ENCODE measurements around the gene BCLAF3.

BCLAF3 gene

DNA sequence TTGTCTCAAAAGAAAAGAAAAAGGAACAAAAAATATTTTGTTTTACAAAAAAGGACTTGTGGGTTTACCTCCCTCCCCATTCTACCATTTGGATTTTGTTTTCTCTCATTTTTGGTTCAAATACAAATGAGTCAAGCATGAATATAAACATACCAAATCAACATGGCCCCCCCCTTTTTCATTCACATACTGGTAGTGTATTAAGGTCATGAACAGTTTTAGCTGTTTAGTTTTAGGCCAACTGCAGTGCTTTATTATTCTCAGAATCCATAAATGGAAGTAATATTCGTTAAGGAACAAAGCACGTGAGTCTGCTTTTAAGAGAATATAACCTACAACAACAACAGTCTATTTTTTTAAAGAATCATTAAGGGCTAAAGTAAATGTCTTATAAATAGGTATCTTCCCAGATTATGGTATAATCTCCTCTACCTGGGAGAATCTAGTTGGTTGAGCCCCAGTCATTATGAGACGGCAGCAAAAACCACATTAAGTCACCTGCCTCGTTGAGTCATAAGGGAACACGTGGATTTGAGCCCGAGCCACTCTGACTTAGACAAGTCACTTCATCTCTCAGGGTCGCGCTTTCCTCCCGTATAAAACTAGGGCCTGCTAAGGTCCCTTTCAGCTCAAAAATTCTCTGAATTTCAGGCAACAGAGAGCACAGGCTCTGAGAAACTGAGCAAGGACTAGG lies 26.7 kb downstream of the BCLAF3 start:
- no peak for DNase-seq

DNA sequence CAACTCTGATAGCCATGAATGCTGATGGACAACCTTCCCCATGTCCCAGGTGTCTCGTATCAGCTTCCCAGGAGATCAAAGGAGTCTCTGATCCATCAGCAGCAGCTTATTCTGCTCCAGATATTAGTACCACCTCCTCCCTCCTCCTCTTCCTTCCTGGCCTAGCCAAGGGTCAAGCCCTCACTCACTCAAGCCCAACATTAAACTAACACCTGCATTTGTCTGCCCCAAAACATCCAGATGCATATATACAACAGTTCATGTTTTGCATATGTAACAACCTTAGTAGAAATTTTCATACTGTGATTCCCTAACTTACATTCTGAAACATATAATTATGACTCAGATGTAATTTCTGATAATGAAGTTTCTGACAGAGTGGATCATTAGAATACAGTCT lies 29.9 kb downstream of the BCLAF3 start:
- DNase-seq: no peak

DNA sequence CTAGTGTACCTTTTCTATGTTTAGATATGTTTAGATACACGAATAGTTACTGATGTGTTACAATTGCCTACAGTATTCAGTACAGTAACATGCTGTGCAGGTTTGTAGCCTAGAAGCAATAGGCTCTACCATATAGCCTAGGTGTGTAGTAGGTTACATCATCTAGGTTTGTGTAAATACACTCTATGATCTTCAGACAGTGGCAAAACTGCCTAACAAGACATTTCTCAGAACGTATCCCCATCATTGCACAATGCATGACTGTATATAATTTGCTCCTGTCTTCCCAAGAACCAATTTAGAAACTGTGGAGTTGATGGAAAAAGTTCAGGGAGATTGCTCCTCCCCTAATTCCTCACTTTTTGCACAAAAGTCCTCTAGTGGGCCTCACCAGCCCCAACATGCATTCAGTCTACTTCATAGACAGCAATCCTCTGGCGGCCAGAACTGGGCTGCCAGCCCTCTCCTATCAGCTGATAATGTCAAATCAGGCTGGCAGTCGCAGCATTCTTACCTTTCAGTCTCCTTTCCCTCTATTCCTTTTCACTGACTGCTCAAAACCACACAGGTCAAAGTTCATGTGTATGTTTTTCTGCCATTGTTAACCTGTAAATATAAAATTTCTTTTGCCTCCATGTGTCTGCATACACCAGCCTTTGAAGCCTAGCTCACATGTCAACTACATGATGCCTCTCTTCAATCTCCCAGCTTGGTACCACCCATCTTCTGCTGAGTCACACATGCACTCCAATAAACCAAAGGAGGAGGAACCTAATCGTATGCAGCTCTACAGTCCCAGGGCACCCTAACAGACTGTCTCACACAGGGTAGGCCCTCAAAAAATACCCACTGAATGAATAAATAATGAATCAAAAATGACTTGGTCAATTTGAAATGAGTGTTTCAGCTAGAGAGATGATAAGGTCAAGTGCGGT lies 32.0 kb downstream of the BCLAF3 start:
- no peak for DNase-seq

DNA sequence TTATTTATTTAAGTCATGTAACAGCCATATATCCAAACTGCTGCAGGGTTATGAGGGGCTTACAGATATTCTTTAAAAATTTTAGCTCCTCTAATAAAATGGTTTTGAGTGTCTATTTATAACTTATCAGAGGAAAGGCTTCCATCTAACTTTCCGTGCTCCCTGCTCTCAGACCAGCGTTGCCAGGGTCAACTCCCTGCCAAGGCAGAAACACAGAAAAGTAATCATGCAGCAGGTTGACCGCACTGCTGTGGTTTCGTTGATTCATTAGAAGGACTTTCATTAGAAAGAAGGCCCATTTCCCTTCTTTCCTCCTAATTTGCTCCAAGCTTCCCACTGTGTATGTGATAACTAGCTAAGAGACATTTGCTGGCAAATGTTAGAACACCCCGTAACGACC lies 33.9 kb downstream of the BCLAF3 start:
- no peak for DNase-seq

- no peak for DNase-seq
Measured at GRCh38 chrX:19956306-19956705, 34.6 kb downstream of the BCLAF3 start.

- no peak for DNase-seq
Measured at GRCh38 chrX:19955306-19955705, 35.6 kb downstream of the BCLAF3 start.

- no peak for DNase-seq
Measured at GRCh38 chrX:19954335-19955096, 36.3 kb downstream of the BCLAF3 start.

DNA sequence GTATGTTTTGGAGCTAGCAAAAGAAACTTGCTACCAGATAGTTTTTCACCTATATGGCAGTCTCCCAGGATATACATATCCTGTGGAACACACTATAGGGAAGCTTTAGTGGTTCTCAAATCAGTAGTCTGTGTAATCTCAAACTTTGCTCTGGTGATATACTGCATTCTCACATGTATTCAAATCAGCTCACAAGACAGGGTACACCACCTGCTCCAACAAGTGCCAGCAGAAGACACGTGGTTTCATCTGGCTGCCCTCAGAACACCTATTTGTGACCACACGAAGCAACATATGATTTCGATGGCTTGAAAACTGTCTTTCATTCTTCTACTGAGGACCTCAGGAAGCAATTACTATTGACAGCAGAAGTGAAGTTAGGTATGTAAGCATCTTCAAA lies 37.7 kb downstream of the BCLAF3 start:
- DNase-seq: no peak

GRCh38 chrX:19949340-19949739 lies 41.5 kb downstream of the BCLAF3 start:
- no peak for DNase-seq

- DNase-seq: no peak
Measured at GRCh38 chrX:19947612-19948011, 43.2 kb downstream of the BCLAF3 start.
